Vagina (tissue), 2 donors: ENCODE measurements around the gene NRXN3.

ENCODE experiments used
- POLR2A ChIP-seq, 2 donors: fragments of 450-650 bp; IDR thresholded peaks; one replicate each; pipeline ENCODE4 v1.6.1; 2017; ENCODE audit warnings: antibody characterized with exemption in 2 of 2, mild to moderate bottlenecking in 2 of 2, moderate library complexity in 2 of 2
- POLR2AphosphoS5 ChIP-seq, 2 donors: sonication (generic); formaldehyde crosslinking; IDR thresholded peaks; one replicate each; pipeline ENCODE4 v1.9.0; 2017; ENCODE audit warnings: antibody characterized with exemption in 2 of 2, mild to moderate bottlenecking in 2 of 2, low read depth in 1 of 2; ENCODE audit not compliant: insufficient read depth in 1 of 2
- TF ChIP-seq, protein P1 (sequence below), 3 experiments: fragments of 450-650 bp in 2 of 3; fragments of 200-600 bp in 1 of 3; sonication (generic) in 1 of 3; IDR thresholded peaks; one replicate each; pipeline ENCODE4 v1.5.1; 2017 to 2019; ENCODE audit warnings: antibody characterized with exemption in 3 of 3, mild to moderate bottlenecking in 2 of 3, moderate library complexity in 2 of 3

GRCh38 chr14:78674820-78675219 lies 504.6 kb downstream of the NRXN3 start:
- TF ChIP-seq, protein P1, sequence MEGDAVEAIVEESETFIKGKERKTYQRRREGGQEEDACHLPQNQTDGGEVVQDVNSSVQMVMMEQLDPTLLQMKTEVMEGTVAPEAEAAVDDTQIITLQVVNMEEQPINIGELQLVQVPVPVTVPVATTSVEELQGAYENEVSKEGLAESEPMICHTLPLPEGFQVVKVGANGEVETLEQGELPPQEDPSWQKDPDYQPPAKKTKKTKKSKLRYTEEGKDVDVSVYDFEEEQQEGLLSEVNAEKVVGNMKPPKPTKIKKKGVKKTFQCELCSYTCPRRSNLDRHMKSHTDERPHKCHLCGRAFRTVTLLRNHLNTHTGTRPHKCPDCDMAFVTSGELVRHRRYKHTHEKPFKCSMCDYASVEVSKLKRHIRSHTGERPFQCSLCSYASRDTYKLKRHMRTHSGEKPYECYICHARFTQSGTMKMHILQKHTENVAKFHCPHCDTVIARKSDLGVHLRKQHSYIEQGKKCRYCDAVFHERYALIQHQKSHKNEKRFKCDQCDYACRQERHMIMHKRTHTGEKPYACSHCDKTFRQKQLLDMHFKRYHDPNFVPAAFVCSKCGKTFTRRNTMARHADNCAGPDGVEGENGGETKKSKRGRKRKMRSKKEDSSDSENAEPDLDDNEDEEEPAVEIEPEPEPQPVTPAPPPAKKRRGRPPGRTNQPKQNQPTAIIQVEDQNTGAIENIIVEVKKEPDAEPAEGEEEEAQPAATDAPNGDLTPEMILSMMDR (IDR thresholded peaks at IDR 0.05), result no peak
- TF ChIP-seq POLR2A (IDR thresholded peaks at IDR 0.05), result no peak
- TF ChIP-seq POLR2AphosphoS5 (IDR thresholded peaks at IDR 0.05; ENCODE audit: insufficient read depth in 1 of 2, low read depth in 1 of 2), result no peak
